Neural cell (in vitro differentiated cells): Measurements from ENCODE around the gene FAM117B. TPM values are rescaled to one million over a fixed set of nuclear protein-coding genes. Genes with fewer than 3 reads are reported as not detected.

ENCODE experiments used
- H2AFZ ChIP-seq: fragments of 200-600, 300-800 bp; sonication (generic), shearing (Covaris generic); 2 replicates; pipeline ENCODE4 v1.6.0; 2014; ENCODE audit warnings: low read depth, mild to moderate bottlenecking, antibody characterized with exemption, low read length, moderate library complexity
- H3F3A ChIP-seq: fragments of 200-600 bp; shearing (Covaris generic); 2 replicates; pipeline ENCODE4 v1.6.1; 2016; ENCODE audit warnings: mild to moderate bottlenecking, moderate library complexity, mixed read lengths, antibody characterized with exemption, low read length; ENCODE audit not compliant: insufficient read depth, poor library complexity, severe bottlenecking
- H3K27ac ChIP-seq: fragments of 200-600, 300-800 bp; sonication (generic), shearing (Covaris generic); 2 replicates; pipeline ENCODE4 v1.5.1; 2014; ENCODE audit warnings: mild to moderate bottlenecking, low read length, moderate library complexity
- H3K27me3 ChIP-seq: fragments of 300-800, 200-600 bp; sonication (generic), shearing (Covaris generic); 2 replicates; pipeline ENCODE4 v1.6.0; 2014; ENCODE audit warnings: mild to moderate bottlenecking, low read depth, low read length, moderate library complexity; ENCODE audit not compliant: insufficient read depth
- H3K36me3 ChIP-seq: fragments of 300-800, 200-600 bp; sonication (generic), shearing (Covaris generic); 2 replicates; pipeline ENCODE4 v1.5.1; 2014; ENCODE audit warnings: mild to moderate bottlenecking, antibody characterized with exemption, low read length, moderate library complexity; ENCODE audit not compliant: insufficient read depth
- H3K4me2 ChIP-seq: fragments of 300-800, 200-600 bp; sonication (generic), shearing (Covaris generic); 2 replicates; pipeline ENCODE4 v1.6.0; 2014; ENCODE audit warnings: mild to moderate bottlenecking, low read length
- H3K4me3 ChIP-seq: fragments of 300-800, 200-600 bp; sonication (generic), shearing (Covaris generic); 2 replicates; pipeline ENCODE4 v1.5.1; 2014; ENCODE audit warnings: mild to moderate bottlenecking, low read length, moderate library complexity
- H3K79me2 ChIP-seq: fragments of 200-600 bp; shearing (Covaris generic); replicated peaks from 2 replicates; pipeline ENCODE4 v1.6.0; 2014; ENCODE audit warnings: mild to moderate bottlenecking, low read length, moderate library complexity; ENCODE audit not compliant: insufficient read depth
- H3K9ac ChIP-seq: fragments of 300-800, 200-600 bp; sonication (generic), shearing (Covaris generic); 2 replicates; pipeline ENCODE4 v1.6.1; 2016; ENCODE audit warnings: mild to moderate bottlenecking, low read length, mixed read lengths
- H3K9me2 ChIP-seq: fragments of 200-600 bp; shearing (Covaris generic); 2 replicates; pipeline ENCODE4 v1.6.1; 2016; ENCODE audit warnings: mild to moderate bottlenecking, low read length, mixed read lengths; ENCODE audit not compliant: insufficient read depth
- H3K9me3 ChIP-seq: fragments of 200-600, 300-800 bp; sonication (generic), shearing (Covaris generic); 2 replicates; pipeline ENCODE4 v1.6.1; 2016; ENCODE audit warnings: mild to moderate bottlenecking, mixed run types, low read length, moderate library complexity, mixed read lengths
- H4K20me1 ChIP-seq: fragments of 200-600 bp; shearing (Covaris generic); 2 replicates; pipeline ENCODE4 v1.6.1; 2016; ENCODE audit warnings: mild to moderate bottlenecking, mixed run types; ENCODE audit not compliant: insufficient read depth
- EP300 ChIP-seq: fragments of 450-650 bp; conservative IDR thresholded peaks from 2 replicates; pipeline ENCODE4 v1.6.1; 2014; ENCODE audit warnings: antibody characterized with exemption, mild to moderate bottlenecking, moderate library complexity; ENCODE audit not compliant: poor library complexity, severe bottlenecking
- EZH2 ChIP-seq: fragments of 200-600, 300-800 bp; shearing (Covaris generic), sonication (generic); IDR thresholded peaks from 2 replicates; pipeline ENCODE4 v1.6.1; 2014; ENCODE audit warnings: antibody characterized with exemption, low read length, borderline replicate concordance, mild to moderate bottlenecking; ENCODE audit not compliant: insufficient read depth, poor library complexity, severe bottlenecking
- MXI1 ChIP-seq: fragments of 450-650 bp; conservative IDR thresholded peaks from 2 replicates; pipeline ENCODE4 v1.6.1; 2014; ENCODE audit warnings: antibody characterized with exemption, mild to moderate bottlenecking; ENCODE audit not compliant: poor library complexity, severe bottlenecking
- POLR2AphosphoS5 ChIP-seq: IDR thresholded peaks from 2 replicates; pipeline ENCODE4 v1.6.1; 2012
- RAD21 ChIP-seq: fragments of 450-650 bp; conservative IDR thresholded peaks from 2 replicates; pipeline ENCODE4 v1.6.1; 2014; ENCODE audit warnings: antibody characterized with exemption, mild to moderate bottlenecking, moderate library complexity
- SMC3 ChIP-seq: fragments of 450-650 bp; conservative IDR thresholded peaks from 2 replicates; pipeline ENCODE4 v1.6.1; 2014; ENCODE audit warnings: antibody characterized with exemption, mild to moderate bottlenecking, moderate library complexity; ENCODE audit not compliant: poor library complexity
- TAF1 ChIP-seq: IDR thresholded peaks from 2 replicates; pipeline ENCODE4 v1.6.1; 2012; ENCODE audit warnings: low read depth
- polyA plus RNA-seq: library from polyadenylated mRNA; depleted of rRNA; stranded (reverse); fragments of >200 nt; gene quantifications from 2 replicates; pipeline ENCODE4 v1.2.3, GENCODE V29; 2014
- TF ChIP-seq, protein P1 (sequence below): fragments of 450-650 bp; IDR thresholded peaks from 2 replicates; pipeline ENCODE4 v1.5.1; 2014; ENCODE audit warnings: antibody characterized with exemption, mild to moderate bottlenecking, moderate library complexity; ENCODE audit not compliant: poor library complexity, severe bottlenecking
- TF ChIP-seq, protein P2 (sequence below): IDR thresholded peaks from 2 replicates; pipeline ENCODE4 v1.6.1; 2012; ENCODE audit warnings: borderline replicate concordance

Gene FAM117B
- polyA plus RNA-seq, 1 donor from 2014 or later, result 32.9 TPM

DNA sequence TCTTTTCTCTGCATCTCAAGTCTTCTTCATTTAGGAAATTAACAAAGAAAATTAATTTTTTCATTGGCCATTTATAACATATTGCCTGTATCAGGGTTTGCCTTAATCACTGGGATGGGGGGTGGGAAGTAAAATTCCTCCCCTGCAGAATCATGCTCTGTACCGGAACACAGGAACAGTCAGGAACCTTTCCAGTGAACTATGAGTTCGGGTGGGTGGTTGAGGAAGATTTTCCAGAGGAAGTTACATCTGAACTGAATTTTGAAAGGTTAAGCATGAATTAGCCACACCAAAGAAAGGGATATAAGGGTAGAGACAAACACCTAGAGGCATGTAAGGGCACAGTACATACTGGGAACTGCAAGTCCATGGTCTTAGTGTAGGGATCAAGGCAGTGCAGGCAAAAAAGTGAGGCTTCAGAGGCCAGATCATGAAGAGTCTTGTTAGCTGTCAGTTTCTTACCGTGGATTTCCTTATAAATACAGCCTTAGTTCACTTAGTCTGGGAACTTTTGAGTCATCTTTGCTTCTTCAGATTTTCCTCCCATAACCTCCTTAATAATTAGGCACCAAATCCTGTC is 55.6 kb downstream of the FAM117B start:
- H3K79me2 ChIP-seq, result peaks cover 60% of the 10 kb centered on the region

DNA sequence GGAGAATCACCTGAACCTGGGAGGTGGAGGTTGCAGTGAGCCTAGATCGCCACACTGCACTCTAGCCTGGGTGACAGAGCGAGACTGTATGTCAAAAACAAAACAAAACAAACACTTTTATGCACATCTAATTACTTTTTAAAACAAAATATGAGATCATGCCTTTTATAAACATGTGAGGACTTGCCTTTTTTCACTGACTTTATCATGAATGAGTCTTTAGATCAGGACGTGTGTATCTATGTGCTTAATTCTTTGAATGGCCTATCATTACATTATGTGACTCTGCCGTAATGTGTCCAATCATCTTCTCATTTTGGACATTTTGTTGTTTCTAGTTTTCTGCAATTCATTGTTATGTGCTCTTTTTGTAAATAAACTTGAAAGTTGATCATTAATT is 58.7 kb downstream of the FAM117B start:
- H3K4me2 ChIP-seq, result no peak overlapping the region
- no peak for TF ChIP-seq EZH2
- TF ChIP-seq, protein P1, sequence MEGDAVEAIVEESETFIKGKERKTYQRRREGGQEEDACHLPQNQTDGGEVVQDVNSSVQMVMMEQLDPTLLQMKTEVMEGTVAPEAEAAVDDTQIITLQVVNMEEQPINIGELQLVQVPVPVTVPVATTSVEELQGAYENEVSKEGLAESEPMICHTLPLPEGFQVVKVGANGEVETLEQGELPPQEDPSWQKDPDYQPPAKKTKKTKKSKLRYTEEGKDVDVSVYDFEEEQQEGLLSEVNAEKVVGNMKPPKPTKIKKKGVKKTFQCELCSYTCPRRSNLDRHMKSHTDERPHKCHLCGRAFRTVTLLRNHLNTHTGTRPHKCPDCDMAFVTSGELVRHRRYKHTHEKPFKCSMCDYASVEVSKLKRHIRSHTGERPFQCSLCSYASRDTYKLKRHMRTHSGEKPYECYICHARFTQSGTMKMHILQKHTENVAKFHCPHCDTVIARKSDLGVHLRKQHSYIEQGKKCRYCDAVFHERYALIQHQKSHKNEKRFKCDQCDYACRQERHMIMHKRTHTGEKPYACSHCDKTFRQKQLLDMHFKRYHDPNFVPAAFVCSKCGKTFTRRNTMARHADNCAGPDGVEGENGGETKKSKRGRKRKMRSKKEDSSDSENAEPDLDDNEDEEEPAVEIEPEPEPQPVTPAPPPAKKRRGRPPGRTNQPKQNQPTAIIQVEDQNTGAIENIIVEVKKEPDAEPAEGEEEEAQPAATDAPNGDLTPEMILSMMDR, result no peak
- TF ChIP-seq SMC3, result no peak
- TF ChIP-seq, protein P2, sequence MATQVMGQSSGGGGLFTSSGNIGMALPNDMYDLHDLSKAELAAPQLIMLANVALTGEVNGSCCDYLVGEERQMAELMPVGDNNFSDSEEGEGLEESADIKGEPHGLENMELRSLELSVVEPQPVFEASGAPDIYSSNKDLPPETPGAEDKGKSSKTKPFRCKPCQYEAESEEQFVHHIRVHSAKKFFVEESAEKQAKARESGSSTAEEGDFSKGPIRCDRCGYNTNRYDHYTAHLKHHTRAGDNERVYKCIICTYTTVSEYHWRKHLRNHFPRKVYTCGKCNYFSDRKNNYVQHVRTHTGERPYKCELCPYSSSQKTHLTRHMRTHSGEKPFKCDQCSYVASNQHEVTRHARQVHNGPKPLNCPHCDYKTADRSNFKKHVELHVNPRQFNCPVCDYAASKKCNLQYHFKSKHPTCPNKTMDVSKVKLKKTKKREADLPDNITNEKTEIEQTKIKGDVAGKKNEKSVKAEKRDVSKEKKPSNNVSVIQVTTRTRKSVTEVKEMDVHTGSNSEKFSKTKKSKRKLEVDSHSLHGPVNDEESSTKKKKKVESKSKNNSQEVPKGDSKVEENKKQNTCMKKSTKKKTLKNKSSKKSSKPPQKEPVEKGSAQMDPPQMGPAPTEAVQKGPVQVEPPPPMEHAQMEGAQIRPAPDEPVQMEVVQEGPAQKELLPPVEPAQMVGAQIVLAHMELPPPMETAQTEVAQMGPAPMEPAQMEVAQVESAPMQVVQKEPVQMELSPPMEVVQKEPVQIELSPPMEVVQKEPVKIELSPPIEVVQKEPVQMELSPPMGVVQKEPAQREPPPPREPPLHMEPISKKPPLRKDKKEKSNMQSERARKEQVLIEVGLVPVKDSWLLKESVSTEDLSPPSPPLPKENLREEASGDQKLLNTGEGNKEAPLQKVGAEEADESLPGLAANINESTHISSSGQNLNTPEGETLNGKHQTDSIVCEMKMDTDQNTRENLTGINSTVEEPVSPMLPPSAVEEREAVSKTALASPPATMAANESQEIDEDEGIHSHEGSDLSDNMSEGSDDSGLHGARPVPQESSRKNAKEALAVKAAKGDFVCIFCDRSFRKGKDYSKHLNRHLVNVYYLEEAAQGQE, result no peak
- no peak for TF ChIP-seq TAF1
- TF ChIP-seq MXI1, result no peak
- TF ChIP-seq POLR2AphosphoS5, result no peak
- TF ChIP-seq RAD21, result no peak
- TF ChIP-seq EP300, result no peak
- no peak overlapping the region for H3K4me3 ChIP-seq
- H4K20me1 ChIP-seq, result no peaks in the 10 kb centered on the region
- H3K9me3 ChIP-seq, result no peaks in the 10 kb centered on the region
- H3K9ac ChIP-seq, result no peak overlapping the region
- H3K27ac ChIP-seq, result no peak overlapping the region
- H3K36me3 ChIP-seq, result no peaks in the 10 kb centered on the region
- H3F3A ChIP-seq, result no peaks in the 10 kb centered on the region
- H2AFZ ChIP-seq, result no peak overlapping the region
- no peaks in the 10 kb centered on the region for H3K9me2 ChIP-seq
- H3K79me2 ChIP-seq, result peaks cover 44% of the 10 kb centered on the region
- H3K27me3 ChIP-seq, result no peaks in the 10 kb centered on the region

More for the DNA sequence above, 55.6 kb downstream of the FAM117B start:
- H3K9ac ChIP-seq, result no peak overlapping the region
- H3K4me2 ChIP-seq, result no peak overlapping the region
- H3K27me3 ChIP-seq, result no peaks in the 10 kb centered on the region
- no peak overlapping the region for H3K27ac ChIP-seq
- no peaks in the 10 kb centered on the region for H4K20me1 ChIP-seq
- H3K4me3 ChIP-seq, result no peak overlapping the region
- no peak overlapping the region for H2AFZ ChIP-seq
- H3K36me3 ChIP-seq, result no peaks in the 10 kb centered on the region
- TF ChIP-seq TAF1, result no peak
- no peak for TF ChIP-seq RAD21
- TF ChIP-seq EZH2, result no peak
- TF ChIP-seq, protein P1, result no peak
- no peak for TF ChIP-seq POLR2AphosphoS5
- no peak for TF ChIP-seq SMC3
- TF ChIP-seq, protein P2, result no peak
- TF ChIP-seq EP300, result no peak
- no peak for TF ChIP-seq MXI1
- H3F3A ChIP-seq, result no peaks in the 10 kb centered on the region
- H3K9me2 ChIP-seq, result no peaks in the 10 kb centered on the region
- no peaks in the 10 kb centered on the region for H3K9me3 ChIP-seq
